H1 (cell line): ENCODE results near the gene MYORG. TPM values are rescaled to one million over a fixed set of nuclear protein-coding genes. Genes with fewer than 3 reads are reported as not detected.

Experiments
- CTCF ChIA-PET: fragments of 300-600 bp; sonication (Branson Sonifier 250); formaldehyde crosslinking; loops from one replicate; lab custom pipeline; 2021; ENCODE audit not compliant: partially characterized antibody; lab: Charles Lee
- POLR2A ChIA-PET: fragments of 300-600 bp; sonication (Branson Sonifier 250); formaldehyde crosslinking; loops from one replicate; lab custom pipeline; 2021; ENCODE audit warnings: inconsistent platforms; ENCODE audit not compliant: partially characterized antibody; lab: Charles Lee
- DNase-seq, 2 experiments: peaks; one replicate each; pipeline versions ENCODE4 v3.0.0 to v3.0.0-alpha.2; 2010 to 2022; ENCODE audit warnings: low spot score in 2 of 2, low read depth in 1 of 2, mixed read lengths in 1 of 2
- FAIRE-seq: peaks from 2 replicates; lab custom pipeline; 2011; peaks lifted over from hg19 to GRCh38; lab: Jason Lieb, UNC
- H2AFZ ChIP-seq: 2 replicates; pipeline ENCODE4 v1.8.1; 2012; ENCODE audit warnings: low read length, inconsistent platforms
- H2AK5ac ChIP-seq: 2 replicates; pipeline ENCODE4 v1.6.1; 2013; ENCODE audit warnings: low read depth, low read length
- H2BK120ac ChIP-seq: replicated peaks from 2 replicates; pipeline ENCODE3; 2013; ENCODE audit warnings: low read depth, low read length, inconsistent platforms
- H2BK12ac ChIP-seq: 2 replicates; pipeline ENCODE4 v1.6.1; 2013; ENCODE audit warnings: low read depth, low read length
- H2BK15ac ChIP-seq: 2 replicates; pipeline ENCODE4 v1.6.1; 2013; ENCODE audit warnings: low read length
- H2BK20ac ChIP-seq: 2 replicates; pipeline ENCODE4 v1.6.1; 2013; ENCODE audit warnings: low read length
- H2BK5ac ChIP-seq: 2 replicates; pipeline ENCODE4 v1.6.1; 2013; ENCODE audit warnings: low read depth, low read length
- H3K14ac ChIP-seq: 2 replicates; pipeline ENCODE4 v1.6.1; 2013; ENCODE audit warnings: inconsistent platforms; ENCODE audit not compliant: insufficient read length
- H3K18ac ChIP-seq: 2 replicates; pipeline ENCODE4 v1.6.1; 2013; ENCODE audit warnings: low read length; ENCODE audit errors: extremely low read depth
- H3K23ac ChIP-seq: 2 replicates; pipeline ENCODE4 v1.6.1; 2013; ENCODE audit warnings: inconsistent platforms; ENCODE audit not compliant: insufficient read length
- H3K23me2 ChIP-seq: 2 replicates; pipeline ENCODE4 v1.6.1; 2013; ENCODE audit warnings: low read depth, low read length
- H3K27ac ChIP-seq: 2 replicates; pipeline ENCODE4 v1.6.1; 2011; ENCODE audit warnings: low read depth, low read length, inconsistent platforms
- H3K27me3 ChIP-seq, 4 experiments: replicated peaks in 1 of 4; 1 replicate in 1 of 4; 2 replicates in 3 of 4; pipeline versions ENCODE4 v1.6.1 to v1.8.1; 2011 to 2013; ENCODE audit warnings: low read length in 3 of 4, mild to moderate bottlenecking in 3 of 4, inconsistent platforms in 2 of 4, mixed read lengths in 2 of 4, moderate library complexity in 1 of 4; ENCODE audit not compliant: control insufficient read depth in 3 of 4, insufficient read depth in 3 of 4; ENCODE audit errors: extremely low read depth in 1 of 4
- H3K36me3 ChIP-seq, 4 experiments: 2 replicates each; pipeline versions ENCODE4 v1.6.1 to v1.8.1; 2011 to 2013; ENCODE audit warnings: mild to moderate bottlenecking in 4 of 4, low read length in 3 of 4, moderate library complexity in 2 of 4, control low read depth in 1 of 4, inconsistent platforms in 1 of 4; ENCODE audit not compliant: insufficient read depth in 4 of 4, control insufficient read depth in 2 of 4
- H3K4ac ChIP-seq: replicated peaks from 2 replicates; pipeline ENCODE3; 2013; ENCODE audit warnings: low read length, low read depth, mixed read lengths, inconsistent platforms; ENCODE audit not compliant: insufficient read length
- H3K4me1 ChIP-seq, 4 experiments: replicated peaks in 1 of 4; 1 replicate in 1 of 4; 2 replicates in 3 of 4; pipeline versions ENCODE4 v1.6.1 to v1.8.1; 2011 to 2013; ENCODE audit warnings: low read length in 3 of 4, inconsistent platforms in 2 of 4, mixed read lengths in 1 of 4; ENCODE audit not compliant: insufficient read depth in 4 of 4, control insufficient read depth in 3 of 4
- H3K4me2 ChIP-seq, 2 experiments: 2 replicates each; pipeline versions ENCODE4 v1.6.1 to v1.8.1; 2011 to 2013; ENCODE audit warnings: low read depth in 2 of 2, low read length in 2 of 2, control low read depth in 1 of 2, inconsistent platforms in 1 of 2, mild to moderate bottlenecking in 1 of 2; ENCODE audit not compliant: insufficient read depth in 1 of 2
- H3K4me3 ChIP-seq, 4 experiments: fragments of 200-600, 300-600 bp in 1 of 4; sonication (generic), shearing (Covaris generic), sonication (Bioruptor Twin) in 1 of 4; 2 replicates each; pipeline versions ENCODE4 v1.5.1 to v1.8.1; 2011 to 2016; ENCODE audit warnings: low read length in 4 of 4, low read depth in 3 of 4, control low read depth in 2 of 4, inconsistent platforms in 2 of 4, mild to moderate bottlenecking in 2 of 4, mixed read lengths in 1 of 4, moderate library complexity in 1 of 4; ENCODE audit not compliant: insufficient read depth in 2 of 4; ENCODE audit errors: extremely low read depth in 1 of 4
- H3K56ac ChIP-seq: replicated peaks from 2 replicates; pipeline ENCODE3; 2013; ENCODE audit warnings: low read depth, mild to moderate bottlenecking, mixed read lengths, low read length, inconsistent platforms; ENCODE audit not compliant: insufficient read length
- H3K79me1 ChIP-seq: 2 replicates; pipeline ENCODE4 v1.6.1; 2013; ENCODE audit warnings: low read depth, low read length, control low read depth
- H3K79me2 ChIP-seq, 2 experiments: 2 replicates each; pipeline versions ENCODE4 v1.6.1 to v1.8.1; 2012 to 2013; ENCODE audit warnings: low read length in 2 of 2, mild to moderate bottlenecking in 2 of 2, inconsistent platforms in 1 of 2; ENCODE audit not compliant: insufficient read depth in 2 of 2, control insufficient read depth in 1 of 2
- H3K9ac ChIP-seq, 4 experiments: replicated peaks in 1 of 4; 1 replicate in 1 of 4; 2 replicates in 3 of 4; pipeline versions ENCODE4 v1.6.1 to v1.8.1; 2011 to 2013; ENCODE audit warnings: low read depth in 3 of 4, low read length in 3 of 4, control low read depth in 2 of 4, mild to moderate bottlenecking in 2 of 4, moderate library complexity in 2 of 4, inconsistent platforms in 1 of 4; ENCODE audit errors: extremely low read depth in 1 of 4
- H3K9me3 ChIP-seq, 2 experiments: 2 replicates each; pipeline versions ENCODE4 v1.6.1 to v1.8.1; 2012 to 2013; ENCODE audit warnings: mild to moderate bottlenecking in 2 of 2, moderate library complexity in 2 of 2, control low read depth in 1 of 2, inconsistent platforms in 1 of 2, low read depth in 1 of 2, low read length in 1 of 2, mixed read lengths in 1 of 2; ENCODE audit not compliant: insufficient read depth in 2 of 2
- H4K20me1 ChIP-seq, 2 experiments: replicated peaks in 1 of 2; 2 replicates each; pipeline versions ENCODE3 to v1.8.1; 2011 to 2013; ENCODE audit warnings: inconsistent platforms in 2 of 2, low read length in 2 of 2, mild to moderate bottlenecking in 1 of 2; ENCODE audit not compliant: insufficient read depth in 2 of 2, control insufficient read depth in 1 of 2
- H4K5ac ChIP-seq: 2 replicates; pipeline ENCODE4 v1.6.1; 2013; ENCODE audit warnings: low read length, low read depth, mixed read lengths, inconsistent platforms; ENCODE audit not compliant: insufficient read length
- H4K8ac ChIP-seq: 2 replicates; pipeline ENCODE4 v1.8.0; 2013; ENCODE audit warnings: mild to moderate bottlenecking, moderate library complexity, low read length, inconsistent platforms; ENCODE audit not compliant: insufficient read depth; ENCODE audit errors: extremely low read depth
- H4K91ac ChIP-seq: replicated peaks from 2 replicates; pipeline ENCODE3; 2013; ENCODE audit warnings: low read length, mixed read lengths, inconsistent platforms; ENCODE audit not compliant: insufficient read length
- ASH2L ChIP-seq: fragments of 200-600, 300-600 bp; sonication (generic); IDR thresholded peaks from one replicate; pipeline ENCODE4 v1.7.1; 2017; ENCODE audit warnings: low read length
- CREB1 ChIP-seq: IDR thresholded peaks from 2 replicates; pipeline ENCODE4 v1.6.1; 2012; ENCODE audit warnings: inconsistent platforms
- FOSL1 ChIP-seq: IDR thresholded peaks from 2 replicates; pipeline ENCODE4 v1.6.1; 2011; ENCODE audit warnings: mild to moderate bottlenecking, low read depth, low read length, moderate library complexity; ENCODE audit not compliant: insufficient read depth
- GABPA ChIP-seq: IDR thresholded peaks from 2 replicates; pipeline ENCODE4 v1.6.1; 2011; ENCODE audit warnings: mild to moderate bottlenecking, low read length, moderate library complexity, borderline replicate concordance; ENCODE audit not compliant: insufficient read depth
- JUN ChIP-seq: IDR thresholded peaks from 2 replicates; pipeline ENCODE4 v1.6.1; 2011; ENCODE audit warnings: low read depth, mild to moderate bottlenecking, improper control_type of control experiment, low read length
- MAX ChIP-seq: IDR thresholded peaks from 2 replicates; pipeline ENCODE4 v1.6.1; 2012; ENCODE audit warnings: inconsistent platforms
- NANOG ChIP-seq: IDR thresholded peaks from 2 replicates; pipeline ENCODE4 v1.6.1; 2011; ENCODE audit warnings: low read length, low read depth, mild to moderate bottlenecking, inconsistent platforms; ENCODE audit not compliant: insufficient read depth, poor library complexity, severe bottlenecking
- POU5F1 ChIP-seq: IDR thresholded peaks from 2 replicates; pipeline ENCODE4 v1.6.1; 2011; ENCODE audit warnings: low read depth, mild to moderate bottlenecking, low read length, moderate library complexity
- RFX5 ChIP-seq: IDR thresholded peaks from 2 replicates; pipeline ENCODE4 v1.6.1; 2011; ENCODE audit warnings: low read depth, low read length, improper control_type of control experiment, borderline replicate concordance
- RNF2 ChIP-seq: fragments of 200-900, 300-1000 bp; sonication (generic); IDR thresholded peaks from 2 replicates; pipeline ENCODE4 v1.7.1; 2016; ENCODE audit warnings: borderline replicate concordance, low read depth, mild to moderate bottlenecking, antibody characterized with exemption, low read length; ENCODE audit not compliant: poor library complexity, severe bottlenecking; ENCODE audit errors: missing control alignments
- SP2 ChIP-seq: IDR thresholded peaks from 2 replicates; pipeline ENCODE4 v1.6.1; 2012; ENCODE audit warnings: mild to moderate bottlenecking, low read length, inconsistent platforms
- WGBS, 2 experiments: shearing (Covaris generic) in 1 of 2; methylation state at CpG; one replicate each; pipeline versions ENCODE4 v1.1.6 to v1.1.7; 2013 to 2015; ENCODE audit warnings: low lambda C conversion rate in 2 of 2, mixed read lengths in 2 of 2, inconsistent platforms in 1 of 2, low coverage in 1 of 2, missing lambda C conversion rate in 1 of 2; ENCODE audit not compliant: insufficient replicate concordance in 2 of 2, insufficient coverage in 1 of 2, insufficient read length in 1 of 2; ENCODE audit errors: extremely low coverage in 1 of 2, missing lambda C conversion rate in 1 of 2; 5-methylcytosine and 5-hydroxymethylcytosine counted together
- polyA plus RNA-seq, 7 experiments: library from polyadenylated mRNA; depleted of rRNA in 3 of 7; stranded (reverse) in 5 of 7; unstranded in 2 of 7; fragments of >200 nt in 5 of 7; fragments of 200-250 nt in 2 of 7; gene quantifications; 1 replicate in 5 of 7; 2 replicates in 1 of 7; 4 replicates in 1 of 7; pipeline versions ENCODE4 v1.2.1 to v1.2.3, GENCODE V29; 2011 to 2013; ENCODE audit warnings: missing spikeins in 2 of 7, mixed read lengths in 2 of 7
- total RNA-seq: library from RNA; stranded (reverse); fragmentation: NEBNext Ultra II Directional; extraction: Animal tissue kit (Norgen Biotek cat#: 25700); gene quantifications from 2 replicates; pipeline ENCODE4 v1.2.1, GENCODE V29; 2021
- TF ChIP-seq, protein P1 (sequence below): IDR thresholded peaks from 2 replicates; pipeline ENCODE4 v1.6.1; 2012; ENCODE audit warnings: low read length, inconsistent platforms

The MYORG gene
- total and polyA plus RNA-seq, 2 of the 8 experiments (the other 6 are each of a cell fraction or from before 2014, with no cell fraction given), result 1.2 to 5.9 TPM

DNA sequence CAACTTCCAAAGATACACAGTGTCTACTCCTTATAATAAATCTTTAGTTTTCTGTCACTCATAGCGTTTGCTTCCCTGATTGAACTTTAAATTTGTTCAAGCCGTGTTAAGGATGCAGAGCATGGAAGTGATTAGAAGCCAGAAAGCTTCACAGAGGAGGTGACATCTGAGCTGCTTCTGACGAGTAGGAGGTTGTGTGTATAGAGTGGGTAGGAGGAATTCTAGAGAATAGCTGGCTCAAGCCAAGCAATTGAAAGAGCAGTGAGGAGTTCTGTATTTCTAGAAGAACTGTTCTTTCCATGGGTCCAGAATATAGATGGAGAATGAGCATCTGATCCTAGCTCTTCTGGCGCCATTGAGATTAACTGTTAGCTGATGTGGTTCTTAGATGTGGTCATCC lies 41.3 kb downstream of the MYORG start:
- Histone ChIP-seq H3K27ac (no peak overlapping the region), H3K36me3 (peaks cover 0 to 7% (median 2%) of the 10 kb centered on the region in 4 experiments; a peak in 2 of 8 replicates), H2BK120ac (no peak overlapping the region), H2AFZ (no peak overlapping the region), H2AK5ac (no peak overlapping the region), H3K4me1 (peaks cover 2 to 9% (median 9%) of the 10 kb centered on the region in 4 experiments; a peak in 5 of 7 replicates), H2BK12ac (no peak overlapping the region), H2BK15ac (no peak overlapping the region), H3K14ac (no peak overlapping the region), H3K79me1 (no peaks in the 10 kb centered on the region; the same call in 1 of the 2 replicates), H3K79me2 (no peaks in the 10 kb centered on the region), H2BK20ac (no peak overlapping the region), H3K23ac (no peak overlapping the region), H3K4ac (no peak overlapping the region), H3K56ac (no peak overlapping the region), H3K9ac (no peak overlapping the region), H3K27me3 (no peaks in the 10 kb centered on the region), H3K4me2 (no peak overlapping the region; a peak in 1 of 4 replicates), H3K9me3 (no peaks in the 10 kb centered on the region), H2BK5ac (no peak overlapping the region), H4K5ac (no peak overlapping the region), H4K8ac (no peak overlapping the region), H4K20me1 (peaks cover 0 to 2% of the 10 kb centered on the region in 2 experiments), H3K23me2 (no peaks in the 10 kb centered on the region), H3K18ac (no peak overlapping the region), H3K4me3 (no peak overlapping the region), H4K91ac (no peak overlapping the region)
- CTCF ChIA-PET, result interaction anchor here (0.9 to 16.6 kb wide), 12 partner anchors 13 to 262 kb away, joined by 3 to 350 read pairs (median 4); partner anchors contain the start of gene MYORG
- 84% methylated on average over 4 of the region's 4 CpGs; no CpG with 5 or more reads in 1 of the 2 experiments for WGBS, 2 experiments
- DNase-seq, result no peak
- POLR2A ChIA-PET, result interaction anchor here (1.0 to 2.5 kb wide), 3 partner anchors 12 to 28 kb away, joined by 3 to 11 read pairs (median 5); no protein-coding TSS in a partner anchor
- no peak for FAIRE-seq
- TF ChIP-seq ASH2L, result no peak
- TF ChIP-seq FOSL1, result no peak
- TF ChIP-seq RNF2, result no peak
- TF ChIP-seq POU5F1, result no peak
- no peak for TF ChIP-seq RFX5
- no peak for TF ChIP-seq MAX
- no peak for TF ChIP-seq JUN
- TF ChIP-seq SP2, result no peak
- TF ChIP-seq, protein P1, sequence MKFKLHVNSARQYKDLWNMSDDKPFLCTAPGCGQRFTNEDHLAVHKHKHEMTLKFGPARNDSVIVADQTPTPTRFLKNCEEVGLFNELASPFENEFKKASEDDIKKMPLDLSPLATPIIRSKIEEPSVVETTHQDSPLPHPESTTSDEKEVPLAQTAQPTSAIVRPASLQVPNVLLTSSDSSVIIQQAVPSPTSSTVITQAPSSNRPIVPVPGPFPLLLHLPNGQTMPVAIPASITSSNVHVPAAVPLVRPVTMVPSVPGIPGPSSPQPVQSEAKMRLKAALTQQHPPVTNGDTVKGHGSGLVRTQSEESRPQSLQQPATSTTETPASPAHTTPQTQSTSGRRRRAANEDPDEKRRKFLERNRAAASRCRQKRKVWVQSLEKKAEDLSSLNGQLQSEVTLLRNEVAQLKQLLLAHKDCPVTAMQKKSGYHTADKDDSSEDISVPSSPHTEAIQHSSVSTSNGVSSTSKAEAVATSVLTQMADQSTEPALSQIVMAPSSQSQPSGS, result no peak
- TF ChIP-seq NANOG, result no peak
- TF ChIP-seq GABPA, result no peak
- no peak for TF ChIP-seq CREB1
